ENCODE measurements around the gene FXYD6. TPM values are rescaled to one million over a fixed set of nuclear protein-coding genes. Genes with fewer than 3 reads are reported as not detected.

The FXYD6 gene
- total and polyA plus RNA-seq, 9 of the 15 experiments (the other 6 are each of a cell fraction or from before 2014, with no cell fraction given), result 0.07 to 0.35 TPM; not detected in 7

DNA sequence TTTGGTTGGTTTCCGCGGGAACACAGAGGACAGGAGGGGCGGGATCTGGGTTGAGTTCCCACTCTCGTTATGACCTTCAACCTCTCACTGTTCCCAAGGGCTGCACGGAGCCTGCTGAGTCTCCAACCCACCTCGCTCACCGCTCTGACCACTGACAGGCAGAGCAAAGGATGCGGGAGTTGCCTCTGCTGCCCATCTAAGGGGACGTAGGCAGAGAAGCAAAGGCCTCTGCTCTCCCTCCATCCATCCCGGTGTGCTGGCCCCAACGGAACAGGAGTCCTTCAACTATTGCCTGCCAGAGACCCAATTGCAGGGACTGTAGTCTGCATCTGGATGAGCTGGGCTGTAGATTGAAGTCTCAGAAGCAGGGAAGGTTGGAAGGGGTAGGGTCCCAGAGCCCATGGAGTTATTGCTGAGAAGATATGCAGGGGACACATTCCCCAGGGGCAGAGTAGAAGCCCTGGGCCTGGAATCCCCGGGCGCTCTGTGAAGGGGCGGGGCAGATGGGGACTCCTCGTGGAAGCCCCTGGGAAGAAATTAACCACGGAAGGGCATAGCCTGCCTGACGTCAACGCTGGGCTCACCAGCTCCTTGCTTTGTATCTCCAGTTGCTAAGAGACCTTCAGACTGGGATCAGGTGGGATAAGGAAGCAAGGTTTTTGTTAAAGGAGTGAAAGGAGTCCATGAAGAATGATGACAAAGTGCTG is 39.2 kb downstream of the FXYD6 start:
- FAIRE-seq (no peak), DNase-seq (ENCODE audit: extremely low read depth in 1 of 4, low spot score in 3 of 4) (no peak), ATAC-seq (no peak)
- H3K9me3 ChIP-seq (replicated peaks; ENCODE audit: control insufficient read depth, insufficient read depth, low read depth, low read length), result no peaks in the 10 kb centered on the region
- H3K27ac ChIP-seq (ENCODE audit: extremely low read depth, low read depth, low read length), result no peak overlapping the region
- POLR2A ChIA-PET, result interaction anchor here (1.0 kb wide), 1 partner anchor 142 kb away, joined by 3 read pairs; no protein-coding TSS in a partner anchor
- peaks cover 10% of the 10 kb centered on the region; the same call in 1 of the 2 replicates for H4K20me1 ChIP-seq (replicated peaks; ENCODE audit: control insufficient read depth, insufficient read depth, low read length)
- H3K4me3 ChIP-seq, result no peak overlapping the region
- H3K79me2 ChIP-seq (ENCODE audit: control insufficient read depth, insufficient read depth, low read length), result no peaks in the 10 kb centered on the region
- H3K27me3 ChIP-seq (ENCODE audit: control insufficient read depth in 2 of 2, insufficient read depth in 2 of 2, low read length in 2 of 2), result peaks cover 31 to 91% of the 10 kb centered on the region in 2 experiments; a peak in 4 of 5 replicates
- BruUV-seq (replicated peaks), result no TSS peak
- peak overlapping the region in 1 of 2 experiments; percentile 39; a peak in 1 of 4 replicates for H3K9ac ChIP-seq (ENCODE audit: insufficient read depth in 1 of 2, low read depth in 2 of 2, low read length in 2 of 2)
- CTCF ChIA-PET (ENCODE audit: low intra/inter-chr PET ratio), result no interaction called here
- H3K36me3 ChIP-seq (ENCODE audit: control insufficient read depth, insufficient read depth, low read length), result no peaks in the 10 kb centered on the region
- H3K4me2 ChIP-seq (ENCODE audit: insufficient read depth, low read length), result no peak overlapping the region
- in situ Hi-C loops (cut with MboI) (no loop called here), intact Hi-C loops (cut with micrococcal nuclease) (no loop called here)
- H3K4me1 ChIP-seq (replicated peaks in 1 of 2; ENCODE audit: control insufficient read depth in 2 of 2, insufficient read depth in 2 of 2, low read length in 2 of 2), result no peaks in the 10 kb centered on the region; a peak in 1 of 5 replicates
- WGBS (ENCODE audit: insufficient coverage, low coverage, missing lambda C conversion rate), result 0% methylated on average over 18 of the region's 18 CpGs
- H3K9me1 ChIP-seq (ENCODE audit: control insufficient read depth, insufficient read depth, low read length), result peaks cover 3% of the 10 kb centered on the region
- TF ChIP-seq RFX1 (IDR thresholded peaks at IDR 0.05) (peak; percentile 27; the same call in 1 of the 2 replicates), HNRNPH1 (optimal IDR thresholded peaks at IDR 0.05; ENCODE audit: low read depth, low read length) (no peak)
- no peak overlapping the region for H2AFZ ChIP-seq (ENCODE audit: low read depth, low read length)

DNA sequence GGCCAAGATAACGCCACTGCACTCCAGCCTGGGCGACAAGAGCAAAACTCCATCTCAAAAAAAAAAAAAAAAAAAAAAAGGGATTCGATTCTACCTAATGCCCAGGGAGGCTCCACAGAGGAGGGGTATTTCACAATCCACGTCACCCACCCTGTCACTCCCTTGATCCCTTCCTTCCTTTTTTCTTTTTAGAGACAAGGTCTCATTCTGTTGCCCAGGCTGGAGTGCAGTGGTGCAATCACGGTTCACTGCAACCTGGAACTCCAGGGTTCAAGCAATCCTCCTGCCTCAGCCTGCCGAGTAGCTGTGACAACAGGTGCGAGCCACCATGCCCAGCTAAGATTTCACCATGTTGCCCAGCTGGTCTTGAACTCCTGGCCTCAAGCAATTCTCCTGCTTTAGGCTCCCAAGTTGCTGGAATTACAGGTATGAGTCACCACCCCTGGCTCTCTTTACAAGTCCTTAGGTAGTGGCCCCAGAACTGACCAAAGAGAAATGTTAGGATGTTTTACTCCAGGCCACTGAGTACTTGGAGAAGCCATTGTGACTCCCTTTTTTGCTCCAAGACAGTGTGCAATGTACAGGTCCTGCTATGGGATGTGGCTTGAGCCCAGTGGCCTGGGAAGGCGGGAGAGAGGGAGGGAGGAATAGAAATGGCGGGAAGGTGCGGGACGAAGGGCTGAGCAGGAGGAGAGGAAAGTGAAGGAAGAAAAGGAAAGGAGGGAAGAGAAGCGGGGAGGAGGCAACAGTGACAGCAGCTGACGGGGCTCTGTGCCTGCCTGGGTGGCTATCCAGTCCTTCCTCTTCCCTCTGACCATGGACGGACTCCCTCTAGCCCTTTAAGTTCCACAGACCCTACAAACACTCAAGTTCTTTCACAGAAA is 40.1 kb downstream of the FXYD6 start:
- ChIA-PET CTCF (ENCODE audit: low intra/inter-chr PET ratio) (no interaction called here), POLR2A (interaction anchor here (0.6 kb wide), 1 partner anchor 81 kb away, joined by 3 read pairs; no protein-coding TSS in a partner anchor)
- Histone ChIP-seq H3K9ac (ENCODE audit: insufficient read depth in 1 of 2, low read depth in 2 of 2, low read length in 2 of 2) (no peak overlapping the region), H3K79me2 (ENCODE audit: control insufficient read depth, insufficient read depth, low read length) (no peaks in the 10 kb centered on the region), H3K4me3 (no peak overlapping the region), H3K4me1 (replicated peaks in 1 of 2; ENCODE audit: control insufficient read depth in 2 of 2, insufficient read depth in 2 of 2, low read length in 2 of 2) (no peaks in the 10 kb centered on the region; a peak in 1 of 5 replicates), H3K9me1 (ENCODE audit: control insufficient read depth, insufficient read depth, low read length) (peaks cover 3% of the 10 kb centered on the region), H2AFZ (ENCODE audit: low read depth, low read length) (no peak overlapping the region), H3K27ac (ENCODE audit: extremely low read depth, low read depth, low read length) (no peak overlapping the region), H3K36me3 (ENCODE audit: control insufficient read depth, insufficient read depth, low read length) (no peaks in the 10 kb centered on the region), H3K27me3 (ENCODE audit: control insufficient read depth in 2 of 2, insufficient read depth in 2 of 2, low read length in 2 of 2) (peaks cover 31 to 97% of the 10 kb centered on the region in 2 experiments; a peak in 4 of 5 replicates), H3K9me3 (replicated peaks; ENCODE audit: control insufficient read depth, insufficient read depth, low read depth, low read length) (no peaks in the 10 kb centered on the region), H4K20me1 (replicated peaks; ENCODE audit: control insufficient read depth, insufficient read depth, low read length) (peaks cover 10% of the 10 kb centered on the region; the same call in 1 of the 2 replicates), H3K4me2 (ENCODE audit: insufficient read depth, low read length) (no peak overlapping the region)
- BruUV-seq (replicated peaks), result no TSS peak
- 0% methylated on average over 7 of the region's 14 CpGs for WGBS (ENCODE audit: insufficient coverage, low coverage, missing lambda C conversion rate)
- no peak for DNase-seq (ENCODE audit: extremely low read depth in 1 of 4, low spot score in 3 of 4)
- no peak for ATAC-seq
- intact Hi-C loops (cut with micrococcal nuclease), result no loop called here
- in situ Hi-C loops (cut with MboI), result no loop called here
- no peak for FAIRE-seq
- TF ChIP-seq, protein P1, sequence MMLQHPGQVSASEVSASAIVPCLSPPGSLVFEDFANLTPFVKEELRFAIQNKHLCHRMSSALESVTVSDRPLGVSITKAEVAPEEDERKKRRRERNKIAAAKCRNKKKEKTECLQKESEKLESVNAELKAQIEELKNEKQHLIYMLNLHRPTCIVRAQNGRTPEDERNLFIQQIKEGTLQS (IDR thresholded peaks at IDR 0.05), result peak; percentile 55
- TF ChIP-seq, protein P1 (CRISPR knock-in tag; conservative IDR thresholded peaks at IDR 0.05), result no peak
- no peak for TF ChIP-seq ZEB2 (IDR thresholded peaks at IDR 0.05)
- TF ChIP-seq FOSL1 (tag; conservative IDR thresholded peaks at IDR 0.05), result 0 out of 2 replicates have a peak, but pooled peaks have one; percentile 21

All from K562 (cell line).